GM21390 (cell line): ENCODE results near the gene BAHD1.
"Not testable (repeated sequence)": the region's sequence is repeated elsewhere in the genome, so short reads cannot be mapped to it uniquely, and the experiment has no call there.

ENCODE experiments used
- ATAC-seq: cut with Tn5 transposase; IDR thresholded peaks from one replicate; pipeline ENCODE4 v1.9.1; 2021; ENCODE audit not compliant: unreplicated experiment

Gene BAHD1

DNA sequence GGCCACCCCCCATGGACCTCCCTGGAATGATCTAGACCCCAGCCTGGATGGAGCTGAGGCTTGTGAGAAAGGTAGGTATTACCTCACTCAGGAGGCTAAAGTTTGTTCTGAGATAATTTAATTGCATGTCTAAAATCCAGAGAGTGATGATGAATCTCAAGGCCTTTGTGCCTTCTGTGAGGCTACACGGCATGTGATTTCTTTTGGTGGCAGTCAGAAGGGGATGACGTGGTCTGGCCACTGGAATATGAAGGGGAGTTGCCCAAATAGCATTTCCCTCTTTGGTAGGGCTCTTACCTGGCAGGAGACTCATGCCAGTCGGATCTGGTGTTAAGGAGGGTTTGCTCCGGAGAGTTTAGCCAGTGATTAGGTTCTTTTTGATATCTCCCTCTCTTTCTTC lies 2.5 kb downstream of the BAHD1 start:
- no peak for ATAC-seq

DNA sequence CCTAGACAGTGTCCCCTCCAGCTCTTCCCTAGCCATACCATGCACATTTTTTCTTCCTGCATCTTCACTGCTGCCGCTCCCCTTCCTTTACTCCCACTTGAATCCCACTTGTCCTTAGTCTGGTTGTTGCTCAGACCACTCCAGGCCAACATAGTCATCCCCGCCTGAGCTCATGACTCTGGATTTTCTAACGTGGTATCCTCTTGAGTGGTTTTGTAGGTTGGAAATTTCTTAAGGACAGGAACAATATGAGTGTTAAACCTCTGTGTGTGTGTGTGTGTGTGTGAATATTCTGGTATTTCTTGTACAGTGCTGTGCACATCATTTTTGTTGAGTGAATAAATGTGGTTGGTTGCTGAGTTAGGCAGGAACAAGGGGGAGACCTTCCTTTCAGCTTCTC lies 3.1 kb downstream of the BAHD1 start:
- no peak for ATAC-seq

DNA sequence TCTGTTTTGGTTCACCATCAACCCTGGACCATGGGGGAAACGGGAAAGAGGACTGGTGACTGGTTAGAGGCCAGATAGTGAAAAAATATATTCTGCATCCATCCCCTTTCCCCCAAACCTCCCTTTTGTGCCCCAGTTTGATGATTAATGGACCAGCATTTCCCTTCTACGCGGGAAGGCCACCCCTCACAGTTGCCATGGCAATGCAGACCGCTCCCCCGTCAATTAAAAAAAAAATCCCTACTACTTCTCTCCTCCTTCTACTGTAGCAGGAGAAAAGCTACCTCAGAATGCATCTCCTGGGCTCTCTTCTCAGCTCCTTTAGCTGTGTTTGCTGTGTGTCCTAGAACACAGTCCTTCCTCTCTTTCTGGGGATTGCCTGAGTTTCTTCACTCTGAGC lies 4.0 kb downstream of the BAHD1 start:
- ATAC-seq, result no peak

DNA sequence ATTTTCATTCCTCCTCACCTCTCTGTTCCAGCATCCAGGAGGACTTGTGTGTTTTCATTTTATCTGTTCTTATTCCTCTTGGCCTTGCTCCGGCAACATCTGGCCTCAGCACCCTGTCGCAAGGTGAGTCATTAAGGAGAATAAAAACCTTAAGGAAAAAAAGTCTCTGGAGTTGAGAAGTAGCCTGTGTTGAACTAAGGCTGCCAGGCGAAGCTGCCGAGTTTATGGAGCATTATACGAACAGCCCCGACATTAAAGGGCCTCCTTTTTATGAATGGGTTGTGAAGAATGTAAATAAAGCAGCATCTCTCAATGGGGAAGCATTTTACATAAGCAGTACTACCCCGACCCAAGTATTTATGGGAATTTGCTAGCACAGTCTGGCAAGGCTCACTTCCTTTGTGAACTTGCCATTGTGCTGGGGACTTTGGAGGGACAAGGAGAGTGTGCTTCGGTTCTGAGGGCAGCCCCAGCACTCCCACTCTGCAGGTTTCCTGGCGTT lies 4.7 kb downstream of the BAHD1 start:
- ATAC-seq, result no peak

DNA sequence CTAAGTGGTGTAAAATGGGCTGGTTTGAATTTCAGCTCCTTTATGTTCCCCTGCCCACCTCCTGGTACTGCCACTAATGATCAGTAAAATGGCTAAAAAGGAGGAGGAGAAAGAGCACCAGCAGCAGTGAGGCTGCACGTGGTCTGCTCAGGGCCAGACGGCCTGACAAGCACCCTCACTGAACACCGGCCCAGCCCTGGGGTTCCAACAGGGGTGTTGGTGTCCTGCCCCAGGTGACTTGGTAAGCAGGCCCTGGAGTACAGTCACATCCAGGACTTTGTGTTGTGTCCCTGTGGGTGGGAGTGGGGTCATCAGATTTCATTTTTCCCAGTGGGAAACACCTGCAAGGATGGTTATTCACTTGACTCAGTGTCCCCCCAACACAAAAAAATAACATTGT lies 5.4 kb downstream of the BAHD1 start:
- no peak for ATAC-seq

DNA sequence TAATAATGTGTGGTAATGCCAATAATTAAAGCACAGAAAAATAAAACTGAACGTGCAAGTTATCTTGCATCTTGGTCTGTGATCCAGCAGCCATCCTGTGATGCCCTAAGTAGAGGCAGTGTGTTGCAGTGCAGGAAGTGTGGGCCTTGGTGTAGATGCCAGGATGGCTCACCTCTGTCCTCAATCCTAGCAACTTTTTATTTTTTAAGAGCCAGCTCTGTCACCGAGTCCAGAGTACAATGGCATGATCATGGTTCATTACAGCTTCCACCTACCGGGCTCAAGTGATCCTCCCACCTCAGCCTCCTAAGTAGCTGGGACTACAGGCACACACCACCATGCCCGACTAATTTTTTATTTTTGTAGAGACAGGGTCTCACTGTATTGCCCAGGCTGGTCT lies 7.6 kb downstream of the BAHD1 start:
- no peak for ATAC-seq

DNA sequence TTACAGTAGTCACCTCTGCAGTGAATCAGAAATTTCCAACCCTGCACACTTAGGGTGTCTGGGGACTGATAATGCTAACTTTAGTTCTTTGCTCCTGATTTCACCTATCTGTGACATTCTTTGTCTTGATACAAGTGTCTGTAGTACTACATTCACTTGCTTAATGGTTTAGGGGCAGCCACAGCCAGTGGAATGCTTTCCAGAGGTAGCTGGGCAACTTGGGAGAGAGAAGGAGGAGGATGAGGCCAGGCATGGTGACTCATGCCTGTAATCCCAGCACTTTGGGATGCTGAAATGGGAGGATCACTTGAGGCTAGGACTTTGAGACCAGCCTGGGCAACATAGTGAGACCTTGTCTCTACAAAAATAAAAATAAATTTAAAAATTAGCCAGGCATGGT lies 8.5 kb downstream of the BAHD1 start:
- no peak for ATAC-seq

DNA sequence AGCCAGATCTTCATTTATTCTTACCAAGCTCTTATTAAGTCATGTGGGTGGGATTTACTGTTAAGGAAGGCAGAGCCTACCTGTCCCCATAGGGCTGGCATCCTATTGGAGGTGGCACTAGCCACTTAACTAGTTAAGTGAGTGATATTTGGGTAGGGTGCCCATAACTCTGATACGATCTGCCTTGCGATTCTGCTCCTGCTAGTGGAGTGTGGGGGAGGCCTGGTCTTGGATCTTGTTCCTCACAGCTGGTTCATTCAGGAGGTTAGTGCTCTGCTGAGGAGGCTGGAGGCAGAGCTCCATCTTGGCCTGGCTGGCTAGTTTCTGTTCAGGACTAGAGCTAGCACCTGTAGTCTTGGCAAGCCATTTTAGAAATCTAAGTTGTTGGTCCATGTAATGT lies 9.3 kb downstream of the BAHD1 start:
- ATAC-seq, result no peak

DNA sequence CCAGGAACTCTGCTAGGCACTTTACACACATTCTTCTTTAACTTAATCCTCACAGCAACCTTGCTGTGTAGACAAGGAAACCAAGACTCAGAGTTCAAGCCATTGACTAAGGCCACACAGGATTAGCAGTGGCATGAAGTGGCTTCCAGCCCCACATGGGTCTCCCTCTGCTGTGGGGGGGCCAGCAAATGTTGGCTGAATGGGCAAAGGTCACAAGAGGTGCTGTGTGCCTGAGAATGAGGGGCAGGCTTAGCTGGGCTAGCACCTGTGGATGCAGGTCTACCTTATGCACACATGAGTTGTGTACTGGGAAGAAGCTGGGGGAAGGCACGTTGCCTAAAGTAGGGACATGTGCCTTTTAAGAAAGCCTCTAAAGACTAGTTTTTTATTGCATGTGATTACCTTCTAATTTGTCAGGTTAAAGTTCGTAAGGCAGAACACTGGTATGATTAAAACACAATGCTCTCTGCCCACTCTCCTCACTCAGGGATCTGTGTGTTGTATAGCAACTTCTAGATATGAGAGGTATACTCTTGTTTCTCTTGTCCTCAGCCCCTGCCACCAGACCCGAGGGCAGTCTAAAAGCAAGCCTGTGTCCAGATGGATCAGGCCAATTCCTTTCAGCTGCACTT lies 10.9 kb downstream of the BAHD1 start:
- ATAC-seq, result no peak

DNA sequence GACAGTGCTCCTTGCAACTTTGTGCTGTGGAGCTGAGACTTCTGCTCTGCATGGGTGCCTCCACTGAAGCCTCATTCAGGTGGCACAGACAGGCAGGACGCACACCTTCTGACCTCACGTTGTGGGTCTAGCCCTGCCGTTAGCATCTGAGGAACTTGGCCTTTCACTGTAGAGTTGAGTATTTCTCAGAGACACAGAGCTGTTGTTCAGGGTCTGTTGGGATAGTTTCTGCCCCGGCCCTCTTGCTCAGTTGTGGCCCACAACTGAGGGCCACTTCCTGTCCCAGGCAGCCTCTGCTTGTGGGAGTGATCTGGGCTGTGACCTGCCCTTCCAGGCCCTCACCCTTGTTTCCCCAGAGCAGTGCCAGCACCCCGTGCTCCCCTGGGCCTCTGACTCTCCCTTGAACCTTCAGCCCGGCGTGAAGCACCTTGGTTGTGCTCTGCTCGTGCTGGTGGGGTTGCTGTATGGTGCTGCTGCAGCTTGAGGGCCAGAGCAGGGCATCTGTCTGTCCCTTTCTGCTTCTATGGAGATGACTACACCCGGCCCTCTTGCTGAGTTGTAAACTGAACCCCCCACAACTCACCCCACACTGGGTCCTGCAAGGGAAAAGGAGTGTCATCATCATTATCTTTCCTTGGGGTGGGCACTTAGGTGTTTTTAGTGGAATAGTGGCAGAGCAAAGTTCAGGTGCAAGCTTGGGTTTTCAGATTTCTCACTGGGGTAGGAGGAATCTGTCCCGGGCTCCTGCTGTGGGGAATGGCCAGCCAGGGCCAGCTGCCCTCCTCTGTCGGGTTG lies 11.7 kb downstream of the BAHD1 start:
- peak; percentile 53 for ATAC-seq

DNA sequence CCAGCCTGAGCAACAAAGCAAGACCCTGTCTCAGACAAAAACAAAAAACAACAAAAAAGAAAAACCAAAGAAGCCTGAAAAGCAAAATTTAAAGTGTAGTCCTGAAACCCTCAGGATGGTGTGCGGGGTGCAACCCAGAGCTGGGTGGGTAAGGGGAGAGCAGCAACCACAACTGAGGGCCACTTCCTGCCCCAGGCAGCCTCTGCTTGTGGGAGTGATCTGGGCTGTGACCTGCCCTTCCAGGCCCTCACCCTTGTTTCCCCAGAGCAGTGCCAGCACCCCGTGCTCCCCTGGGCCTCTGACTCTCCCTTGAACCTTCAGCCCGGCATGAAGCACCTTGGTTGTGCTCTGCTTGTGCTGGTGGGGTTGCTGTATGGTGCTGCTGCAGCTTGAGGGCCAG lies 13.2 kb downstream of the BAHD1 start:
- ATAC-seq, result not testable (repeated sequence)

DNA sequence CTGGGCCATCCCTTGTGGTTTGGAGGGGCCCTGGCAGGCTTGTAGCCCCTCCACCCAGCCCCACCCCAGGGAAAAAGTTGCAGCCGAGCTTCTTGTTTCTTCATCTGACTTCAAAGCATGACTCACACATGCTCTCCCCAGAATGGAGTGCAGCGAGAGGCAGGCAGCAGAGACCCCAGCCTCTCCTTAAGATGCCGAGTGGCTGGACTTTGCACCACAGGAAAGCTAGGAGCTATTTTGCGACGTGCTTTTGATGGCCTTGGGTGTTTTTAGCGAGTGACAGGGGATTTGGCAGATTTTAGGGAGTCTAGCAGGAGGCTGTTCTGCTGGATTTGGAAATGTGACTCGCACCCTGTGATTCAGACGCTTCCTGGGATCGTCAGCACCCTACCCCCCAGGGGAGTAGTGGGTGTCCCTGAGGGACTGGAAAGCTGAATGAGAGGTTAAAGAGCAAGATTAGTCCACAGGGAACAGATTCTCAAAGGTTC lies 14.2 kb downstream of the BAHD1 start:
- ATAC-seq, result no peak

DNA sequence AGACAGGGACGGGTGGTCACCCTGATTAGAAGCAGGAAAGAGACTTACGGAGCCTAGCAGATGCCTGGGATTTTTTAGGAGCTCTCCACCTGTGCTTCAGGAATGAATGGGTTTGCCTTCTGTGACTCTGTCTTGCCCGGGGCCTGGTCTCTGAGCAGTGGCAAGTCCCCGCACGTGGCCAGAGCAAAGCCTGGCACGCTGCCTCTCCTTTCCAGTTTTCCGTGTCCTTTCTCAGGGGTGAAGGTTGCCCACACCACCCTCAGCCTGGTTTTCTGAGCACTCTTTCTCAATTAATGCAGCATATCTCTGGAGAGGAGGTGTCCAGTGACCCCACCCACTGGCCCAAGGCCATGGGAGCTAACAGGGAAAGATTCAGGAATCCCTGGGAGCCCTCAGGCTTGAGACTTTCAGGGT lies 15.6 kb downstream of the BAHD1 start:
- ATAC-seq, result no peak

DNA sequence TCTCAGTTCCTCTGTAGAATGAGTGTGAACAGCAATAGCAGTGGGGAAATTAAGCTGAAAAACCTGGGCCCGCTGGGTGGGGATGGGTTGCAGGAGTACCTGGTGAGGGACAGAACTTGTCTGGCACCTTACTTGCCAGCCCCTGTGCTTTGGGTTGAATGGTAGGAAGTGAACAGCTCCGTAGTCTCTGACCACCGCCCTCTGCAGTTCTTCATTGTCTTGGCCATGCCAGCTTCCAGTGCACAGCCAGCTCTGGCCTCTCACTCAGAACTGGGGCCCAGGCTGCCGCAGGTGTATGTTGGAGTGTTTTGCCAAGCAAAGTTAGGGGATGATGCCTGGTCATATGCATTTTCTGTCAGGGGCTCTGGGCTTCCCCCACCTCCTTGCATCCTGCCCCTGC lies 16.0 kb downstream of the BAHD1 start:
- ATAC-seq, result no peak

DNA sequence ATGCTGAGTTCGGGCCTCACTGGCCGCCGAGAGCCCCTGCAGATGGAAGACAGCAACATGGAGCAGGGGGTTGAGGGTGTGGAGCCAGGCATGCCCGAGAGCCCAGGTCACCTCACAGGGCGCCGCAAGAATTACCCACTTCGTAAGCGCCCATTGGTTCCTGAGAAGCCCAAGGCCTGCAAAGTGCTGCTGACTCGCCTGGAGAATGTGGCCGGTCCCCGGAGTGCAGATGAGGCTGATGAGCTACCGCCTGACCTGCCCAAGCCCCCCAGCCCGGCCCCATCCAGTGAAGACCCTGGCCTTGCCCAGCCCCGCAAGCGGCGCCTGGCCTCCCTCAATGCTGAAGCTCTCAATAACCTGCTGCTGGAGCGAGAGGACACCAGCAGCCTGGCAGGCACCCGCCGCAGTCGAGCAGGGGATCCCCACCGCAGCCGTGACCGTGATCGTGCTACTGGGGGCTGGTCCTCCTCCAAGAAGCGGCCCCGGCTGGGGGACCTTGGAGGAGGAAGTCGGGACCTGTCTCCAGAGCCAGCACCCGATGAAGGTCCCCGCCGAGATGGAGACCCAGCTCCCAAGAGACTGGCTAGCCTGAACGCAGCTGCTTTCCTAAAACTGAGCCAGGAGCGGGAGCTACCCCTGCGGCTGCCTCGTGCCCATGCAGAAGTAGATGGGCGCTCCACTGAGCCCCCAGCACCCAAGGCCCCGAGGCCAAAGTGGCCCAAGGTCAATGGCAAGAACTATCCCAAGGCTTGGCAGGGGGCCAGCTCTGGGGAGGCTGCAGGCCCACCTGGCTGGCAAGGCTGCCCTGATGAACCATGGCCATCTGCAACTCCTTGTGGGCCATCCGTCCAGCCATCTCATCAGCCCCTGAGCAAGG lies 18.0 kb downstream of the BAHD1 start:
- no peak for ATAC-seq

DNA sequence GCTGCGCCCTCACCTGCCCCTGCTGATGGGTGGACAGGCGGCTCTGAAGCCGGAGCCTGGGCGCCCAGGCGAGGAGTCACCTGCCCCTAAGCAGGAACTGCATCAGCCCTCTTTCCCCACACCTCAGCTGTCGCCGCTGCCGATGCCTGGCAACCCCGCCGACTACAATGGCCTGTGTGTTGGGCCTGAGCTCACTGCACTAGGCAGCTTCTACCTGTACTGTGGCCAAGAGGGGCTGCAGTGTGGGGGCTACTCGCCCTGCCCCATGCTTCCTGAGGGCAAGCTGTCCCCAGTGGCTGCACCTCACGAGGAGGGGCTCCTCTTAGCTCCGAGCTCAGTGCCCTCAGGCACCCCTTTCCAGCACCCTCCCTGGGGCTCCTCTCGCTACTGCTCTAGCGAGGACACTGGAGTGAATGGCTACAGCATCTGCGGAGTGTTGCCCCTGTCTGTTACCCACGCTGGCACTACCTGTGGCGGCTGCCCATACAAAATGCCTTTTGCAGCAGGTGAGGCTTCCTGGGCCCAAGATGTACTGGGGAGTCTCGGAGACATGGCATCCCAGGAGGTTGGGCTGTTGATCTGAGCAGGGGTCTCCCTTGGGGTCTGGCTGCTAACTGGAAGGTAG lies 18.8 kb downstream of the BAHD1 start:
- ATAC-seq, result no peak

DNA sequence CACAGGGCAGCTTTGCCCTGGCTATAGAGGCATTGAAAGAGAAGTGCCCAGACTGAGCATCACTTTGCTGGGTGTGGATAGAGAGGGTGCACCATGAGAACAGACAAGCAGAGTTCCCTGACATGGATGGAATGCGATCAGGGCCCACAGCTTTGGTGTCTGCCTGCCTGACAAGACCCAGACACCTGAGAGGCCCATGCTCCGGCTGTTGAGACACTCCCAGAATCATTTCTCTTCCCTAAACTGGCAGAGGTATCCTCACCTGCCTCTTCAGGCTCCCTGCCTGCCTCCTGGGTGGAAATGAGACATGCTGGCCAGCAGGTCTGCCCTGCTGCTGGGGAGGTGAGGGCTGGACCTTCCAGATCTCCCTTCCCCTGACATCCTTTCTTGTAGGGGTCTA lies 19.7 kb downstream of the BAHD1 start:
- no peak for ATAC-seq

DNA sequence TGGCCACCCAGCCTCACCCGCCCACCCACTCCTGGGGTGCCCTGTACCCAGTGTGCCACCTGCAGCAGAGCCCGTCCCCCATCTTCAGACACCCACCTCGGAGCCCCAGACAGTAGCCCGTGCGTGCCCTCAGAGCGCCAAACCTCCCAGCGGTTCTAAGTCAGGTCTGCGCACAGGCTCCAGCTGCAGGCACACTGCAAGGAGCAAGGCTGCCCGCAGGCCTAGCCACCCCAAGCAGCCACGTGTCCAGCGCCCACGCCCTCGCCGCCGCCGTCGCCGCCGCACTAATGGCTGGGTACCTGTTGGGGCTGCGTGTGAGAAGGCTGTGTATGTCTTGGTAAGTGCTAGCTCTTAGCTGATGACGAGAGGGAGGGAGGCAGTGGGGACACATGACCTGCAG lies 21.2 kb downstream of the BAHD1 start:
- ATAC-seq, result no peak

DNA sequence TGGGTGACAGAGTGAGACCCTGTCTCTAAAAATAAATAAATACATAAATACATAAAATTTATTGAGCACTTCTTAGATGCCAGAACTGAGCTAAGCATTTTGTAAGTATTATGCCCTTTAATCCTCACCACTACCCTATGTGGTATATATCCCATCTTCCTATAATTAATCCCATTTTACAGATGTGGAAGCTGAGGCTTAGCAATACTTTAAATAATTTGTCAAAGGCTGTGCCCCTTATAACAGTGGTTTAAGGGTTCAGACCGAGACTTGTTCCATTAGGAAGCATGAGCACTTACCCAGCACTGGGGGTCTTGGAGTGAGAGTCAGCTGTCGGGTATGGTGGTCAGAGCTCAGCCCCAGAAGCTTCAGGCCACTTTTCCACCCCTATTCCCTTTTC lies 22.5 kb downstream of the BAHD1 start:
- no peak for ATAC-seq

DNA sequence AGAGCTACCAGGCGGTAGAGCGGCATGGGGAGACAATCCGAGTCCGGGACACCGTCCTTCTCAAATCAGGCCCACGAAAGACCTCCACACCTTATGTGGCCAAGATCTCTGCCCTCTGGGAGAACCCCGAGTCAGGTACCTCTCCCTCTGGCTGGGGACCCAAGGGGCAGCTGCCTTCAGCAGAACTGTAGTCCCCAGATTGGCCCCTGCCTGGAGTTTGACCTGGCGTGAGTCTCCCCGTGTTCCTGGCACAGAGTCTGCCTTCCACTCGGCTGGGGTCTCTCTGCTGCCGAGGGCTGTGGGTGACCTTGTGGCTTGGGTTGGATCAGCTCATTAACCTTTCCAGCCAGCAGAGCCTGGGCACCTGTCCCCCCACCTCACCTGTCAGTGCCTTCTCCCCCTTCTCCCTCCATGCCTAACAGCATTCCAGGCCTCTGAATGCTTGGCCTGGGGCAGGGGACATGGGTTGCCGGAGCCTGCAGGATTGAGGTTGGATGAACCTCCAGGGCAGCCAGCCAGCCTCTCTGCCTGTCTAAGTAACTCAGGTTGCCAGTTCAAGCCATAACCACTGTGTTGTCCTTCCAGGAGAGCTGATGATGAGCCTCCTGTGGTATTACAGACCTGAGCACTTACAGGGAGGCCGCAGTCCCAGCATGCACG lies 23.3 kb downstream of the BAHD1 start:
- no peak for ATAC-seq
